LHCN-M2 (cell line): ENCODE results near the gene NRTN. TPM values are rescaled to one million over a fixed set of nuclear protein-coding genes. Genes with fewer than 3 reads are reported as not detected.
"Not testable (repeated sequence)": the region's sequence is repeated elsewhere in the genome, so short reads cannot be mapped to it uniquely, and the experiment has no call there.

Source experiments
- DNase-seq: peaks from one replicate; pipeline ENCODE4 v3.0.0-alpha.2; 2012; ENCODE audit warnings: low read depth
- polyA plus RNA-seq: library from polyadenylated mRNA; unstranded; fragments of >200 nt; gene quantifications from one replicate; pipeline ENCODE4 v1.2.1, GENCODE V29; 2012; ENCODE audit warnings: missing spikeins
- total RNA-seq: library from RNA; depleted of rRNA; stranded (reverse); fragments of >200 nt; gene quantifications from 2 replicates; pipeline ENCODE4 v1.2.3, GENCODE V29; 2014; rRNA removed

NRTN gene
- not detected in 2 replicates for total RNA-seq
- polyA plus RNA-seq = not detected

DNA sequence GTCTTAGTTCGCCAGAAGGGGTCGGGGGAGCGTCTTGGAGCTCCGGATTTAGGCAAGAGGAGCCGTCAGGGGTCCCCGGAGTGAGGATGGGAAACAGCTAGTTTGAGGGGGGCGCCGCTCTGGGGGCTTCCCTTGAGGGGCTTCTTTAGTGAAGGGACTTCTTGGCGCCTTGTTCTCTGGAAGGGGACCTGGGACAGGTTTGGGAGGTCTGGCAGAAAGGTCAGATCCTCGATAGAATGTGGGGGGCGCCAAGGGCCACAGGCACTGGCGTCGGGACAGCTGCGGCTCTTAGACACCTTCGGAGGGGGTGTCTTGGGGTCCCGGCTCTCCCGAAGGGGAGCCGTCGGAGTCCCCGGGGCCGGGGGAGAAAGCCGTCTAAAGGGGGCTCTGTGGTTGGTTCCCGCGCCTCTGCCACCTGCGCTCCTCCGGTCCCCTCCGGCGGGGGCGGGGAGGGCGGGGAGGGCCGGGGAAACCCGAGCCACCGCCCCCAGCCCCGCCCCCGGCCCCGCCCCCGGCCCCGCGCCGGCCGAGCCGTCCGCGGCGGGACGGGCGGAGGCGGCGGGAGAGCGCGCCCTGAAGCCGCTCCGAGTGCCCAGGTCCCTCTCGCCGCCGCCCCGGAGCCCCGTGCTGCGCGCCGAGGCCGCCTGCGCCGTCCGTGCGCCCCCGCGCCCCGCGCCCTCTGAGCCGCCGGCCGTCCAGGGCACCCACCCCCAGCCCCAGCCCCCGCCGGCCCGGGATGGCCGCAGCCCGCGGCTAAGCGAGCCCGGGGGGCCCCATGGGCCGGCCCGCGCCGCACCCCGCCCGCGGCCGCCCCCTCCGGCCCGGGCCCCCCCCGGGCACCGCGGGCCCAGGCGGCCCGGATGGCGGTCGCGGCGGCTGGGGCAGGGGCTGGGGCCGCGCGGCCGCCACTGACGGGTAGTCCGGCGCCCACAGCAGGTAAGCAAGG lies at the start of gene NRTN:
Gene NRTN (plus strand): TSS at position 552 of the 946 bp plus-strand sequence. CDS start 19,099 bp downstream, outside the sequence.
- no peak for DNase-seq

GRCh38 chr19:5762608-5763217 lies 42.2 kb upstream of the NRTN start:
- DNase-seq = no peak

DNA sequence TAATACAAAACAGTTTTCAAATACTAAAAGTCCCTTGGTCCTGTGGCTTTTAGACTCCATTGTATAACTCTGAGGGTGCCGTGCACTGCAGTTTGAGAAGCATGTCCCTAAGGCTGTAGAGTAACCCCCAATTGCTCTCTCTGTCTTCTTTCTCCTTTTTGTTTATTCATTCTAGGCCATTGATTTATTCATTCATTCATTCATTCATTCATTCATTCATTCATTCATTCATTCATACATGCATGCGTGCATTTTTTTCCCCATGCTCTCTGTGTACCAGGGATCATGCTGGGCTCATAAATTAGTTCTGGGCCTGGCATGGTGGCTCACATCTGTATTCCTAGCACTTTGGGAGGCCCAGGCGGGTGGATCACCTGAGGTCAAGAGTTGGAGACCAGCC lies 39.6 kb upstream of the NRTN start:
- DNase-seq = no peak

- DNase-seq = no peak
Measured at GRCh38 chr19:5767949-5768348, 36.9 kb upstream of the NRTN start.

- DNase-seq = no peak
Measured at GRCh38 chr19:5772416-5772815, 32.5 kb upstream of the NRTN start.

- DNase-seq = no peak
Measured at GRCh38 chr19:5773276-5773675, 31.6 kb upstream of the NRTN start.

- DNase-seq = no peak
Measured at GRCh38 chr19:5774921-5775320, 29.9 kb upstream of the NRTN start.

- peak; percentile 12 for DNase-seq
Measured at GRCh38 chr19:5775668-5776309, 29.1 kb upstream of the NRTN start.

GRCh38 chr19:5778402-5778801 lies 26.5 kb upstream of the NRTN start:
- DNase-seq = no peak

DNA sequence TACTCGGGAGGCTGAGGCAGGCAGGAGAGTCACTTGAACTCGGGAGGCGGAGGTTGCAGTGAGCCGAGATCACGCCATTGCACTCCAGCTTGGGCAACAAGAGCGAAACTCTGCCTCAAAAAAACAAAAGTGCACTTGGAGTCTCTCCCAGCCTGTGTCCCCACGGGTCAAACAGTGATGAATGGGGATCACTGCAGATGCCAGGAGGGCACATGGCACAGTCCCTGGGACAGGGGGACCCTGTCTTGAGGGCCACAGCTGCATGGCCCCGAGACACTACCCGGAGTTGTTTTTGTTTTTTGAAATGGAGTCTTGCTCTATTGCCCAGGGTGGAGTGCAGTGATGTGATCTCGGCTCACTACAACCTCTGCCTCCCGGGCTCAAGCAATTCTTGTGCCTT lies 24.0 kb upstream of the NRTN start:
- not testable (repeated sequence) for DNase-seq

DNA sequence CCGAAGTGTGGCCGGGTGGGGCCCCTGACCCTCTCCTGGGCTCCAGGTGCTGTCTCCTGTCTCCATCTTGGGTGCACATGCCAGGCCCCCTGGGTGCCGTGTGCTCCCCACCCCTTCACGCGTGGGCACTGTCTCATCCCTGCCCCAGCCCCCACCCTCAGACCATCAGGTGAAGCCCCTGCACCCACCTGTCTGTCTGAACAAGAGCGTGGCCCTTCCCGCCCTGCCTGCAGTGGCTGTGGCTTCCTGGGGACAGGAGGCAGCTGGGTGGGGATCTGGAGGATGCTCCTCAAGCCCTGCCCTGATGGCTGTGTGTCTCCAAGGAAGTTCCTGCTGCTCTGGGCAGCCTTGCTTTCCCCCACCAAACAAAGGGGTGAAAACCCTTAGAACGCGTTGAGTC lies 22.5 kb upstream of the NRTN start:
- DNase-seq = no peak

GRCh38 chr19:5782945-5783919 lies 21.6 kb upstream of the NRTN start:
- DNase-seq = no peak

DNA sequence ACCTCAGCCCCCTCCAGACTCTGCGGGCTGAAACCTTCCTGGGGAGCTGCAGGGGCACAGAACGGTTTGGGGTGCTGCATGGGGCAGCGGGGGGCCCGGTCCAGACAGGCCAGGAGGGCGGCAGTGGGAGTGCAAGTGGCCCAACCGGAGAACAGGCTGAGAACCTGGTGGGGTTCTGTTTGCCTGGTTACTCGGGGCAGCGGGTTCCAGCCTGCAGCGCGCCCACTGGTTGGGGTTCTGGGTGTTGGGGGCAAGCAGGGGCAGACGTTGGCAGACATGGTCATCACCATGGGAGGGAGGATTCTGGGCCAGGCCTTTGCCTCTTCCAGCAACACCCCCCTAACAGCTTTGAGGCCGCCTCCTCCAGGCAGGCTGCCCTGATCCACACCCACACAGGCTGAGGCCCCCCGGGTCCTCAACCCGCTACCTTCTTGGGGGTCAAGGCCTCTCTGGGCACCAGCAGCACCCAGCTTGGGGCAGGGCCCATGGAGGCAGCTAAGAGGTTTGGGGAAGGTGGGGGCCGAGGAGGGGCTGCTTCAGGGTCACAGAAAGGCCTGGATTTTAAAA lies 20.2 kb upstream of the NRTN start, which contains the start of gene PRR22:
Gene PRR22 (minus strand): TSS at position 166 of the 567 bp plus-strand sequence. CDS start 86 bp downstream, at position 80.
- no peak for DNase-seq

- DNase-seq = no peak
Measured at GRCh38 chr19:5785423-5785822, 19.4 kb upstream of the NRTN start.

DNA sequence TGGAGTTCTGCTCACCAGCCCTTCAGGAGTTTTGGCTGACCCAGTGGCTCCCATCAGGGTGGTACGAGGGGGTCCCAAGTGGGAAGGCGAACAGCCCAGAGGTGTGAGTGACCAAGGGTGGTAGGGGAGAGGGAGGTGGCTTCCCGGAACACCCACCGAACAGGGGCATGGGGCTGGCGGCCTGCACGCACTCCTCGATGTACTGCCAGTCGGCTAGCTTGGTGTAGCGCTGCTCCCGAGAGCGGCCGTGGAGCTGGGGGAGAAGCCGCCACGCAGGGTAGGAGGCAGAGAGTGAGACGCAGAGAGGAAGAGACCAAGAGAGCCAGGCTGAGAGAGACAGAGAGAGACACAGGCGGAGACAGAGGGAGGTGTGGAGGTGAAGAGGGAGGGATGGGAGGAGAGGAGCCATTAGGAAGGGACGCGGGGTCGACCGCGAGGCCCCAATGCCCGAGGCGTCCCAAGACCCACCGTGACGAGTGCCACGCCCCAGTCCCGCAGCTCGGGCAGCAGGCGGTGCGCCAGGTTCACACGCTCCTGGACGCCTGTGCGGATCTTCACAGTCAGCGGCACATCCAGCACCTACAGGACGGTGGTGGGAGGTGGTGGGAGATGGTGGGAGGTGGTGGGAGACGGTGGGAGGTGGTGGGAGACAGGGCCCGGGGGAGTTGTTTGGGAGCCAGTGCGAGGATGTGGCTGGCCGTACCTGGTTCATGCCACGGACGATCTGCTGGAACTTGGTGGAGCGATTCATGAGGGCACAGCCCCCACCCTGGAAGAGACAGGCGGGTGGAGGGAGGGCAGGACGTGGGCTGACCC lies 18.1 kb upstream of the NRTN start:
- DNase-seq = no peak

- no peak for DNase-seq
Measured at GRCh38 chr19:5787409-5788182, 17.3 kb upstream of the NRTN start.

GRCh38 chr19:5788422-5788821 lies 16.4 kb upstream of the NRTN start:
- DNase-seq = no peak

DNA sequence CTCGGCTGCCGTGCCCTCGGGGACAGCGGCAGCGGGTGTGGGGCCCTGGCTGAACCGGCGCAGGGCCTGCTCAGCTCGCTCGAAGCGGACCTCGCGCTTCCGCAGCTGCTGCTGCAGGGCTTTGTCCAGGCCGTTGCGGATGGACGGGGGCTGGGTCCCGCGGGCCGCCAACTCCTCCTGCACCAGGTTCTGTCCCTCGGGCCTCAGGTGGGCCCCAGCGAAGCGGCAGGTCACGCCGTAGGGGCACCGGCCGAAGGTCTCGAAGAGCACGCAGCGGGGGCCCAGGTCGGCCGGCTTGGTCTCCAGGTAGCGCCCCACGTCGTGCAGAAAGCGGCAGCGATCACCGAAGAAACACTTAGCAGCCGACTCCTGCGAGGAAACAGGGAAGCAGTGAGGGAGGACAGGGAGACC lies 15.5 kb upstream of the NRTN start:
- no peak for DNase-seq
